Measurements from ENCODE around the gene POLE2. TPM values are rescaled to one million over a fixed set of nuclear protein-coding genes. Genes with fewer than 3 reads are reported as not detected.

POLE2 gene
- total and polyA plus RNA-seq, 10 donors = 1.8 to 7.4 (median 3.7) TPM

GRCh38 chr14:49692811-49693734, 5.1 kb upstream of the POLE2 start, which contains the start of gene KLHDC1:
Gene KLHDC1, plus strand, starts transcription at chr14:49693120. Its CDS starts 75 bp downstream, at chr14:49693195.
- DNase-seq = peak; percentile 97
- intact Hi-C loops (cut with DNase I; ENCODE audit: low total_unique reads) = loop anchor here (10.0 kb wide), 1 partner anchor 72 kb away; the partner anchor contains the start of gene KLHDC2
- 1% methylated on average over 51 to 88 of the region's 88 CpGs for whole genome bisulfite sequencing, 5 donors

GRCh38 chr14:49692193-49692757, 4.3 kb upstream of the POLE2 start:
- peak overlapping the region; percentile 45 to 92 (median 68) for H3K4me3 ChIP-seq
- DNase-seq = no peak
- H3K27me3 ChIP-seq (replicated peaks in 1 of 7) = no peaks in the 10 kb centered on the region
- H3K9me3 ChIP-seq = no peaks in the 10 kb centered on the region
- no peaks in the 10 kb centered on the region for H3K36me3 ChIP-seq
- 60 to 68% (median 64%) methylated on average over 6 of the region's 6 CpGs for WGBS, 5 donors
- TF ChIP-seq POLR2A (IDR thresholded peaks at IDR 0.05) (no peak), POLR2AphosphoS5 (IDR thresholded peaks at IDR 0.05) (no peak), CTCF (IDR thresholded peaks at IDR 0.05 in 8 of 11, conservative IDR thresholded peaks at IDR 0.05 in 3 of 11) (no peak)
- H3K4me1 ChIP-seq = peaks cover 6 to 53% (median 27%) of the 10 kb centered on the region in 6 donors
- intact Hi-C loops (cut with DNase I; ENCODE audit: low total_unique reads) = loop anchor here (10.0 kb wide), 1 partner anchor 73 kb away; the partner anchor contains the start of gene KLHDC2
- H3K27ac ChIP-seq = peak overlapping the region; percentile 90 to 97 (median 94)

More at GRCh38 chr14:49692811-49693734, 5.1 kb upstream of the POLE2 start, which contains the start of gene KLHDC1:
- Histone ChIP-seq H3K4me3 (peak within 1 kb of the TSS; percentile 45 to 92 (median 68)), H3K27me3 (replicated peaks in 1 of 7) (no peaks in the 10 kb centered on the region), H3K4me1 (peaks cover 4 to 48% (median 23%) of the 10 kb centered on the region in 6 donors), H3K36me3 (no peaks in the 10 kb centered on the region), H3K9me3 (no peaks in the 10 kb centered on the region), H3K27ac (peak within 1 kb of the TSS; percentile 90 to 97 (median 94))
- TF ChIP-seq POLR2AphosphoS5 (IDR thresholded peaks at IDR 0.05) = peak; percentile 99 to 100 (median 99)
- TF ChIP-seq POLR2A (IDR thresholded peaks at IDR 0.05) = peak; percentile 27 to 92 (median 64)
- no peak for TF ChIP-seq CTCF (IDR thresholded peaks at IDR 0.05 in 8 of 11, conservative IDR thresholded peaks at IDR 0.05 in 3 of 11)

GRCh38 chr14:49691031-49691430, 3.0 kb upstream of the POLE2 start:
- DNase-seq = no peak
- TF ChIP-seq CTCF (IDR thresholded peaks at IDR 0.05 in 8 of 11, conservative IDR thresholded peaks at IDR 0.05 in 3 of 11) (no peak), POLR2AphosphoS5 (IDR thresholded peaks at IDR 0.05) (no peak), POLR2A (IDR thresholded peaks at IDR 0.05) (no peak)
- Histone ChIP-seq H3K36me3 (no peaks in the 10 kb centered on the region), H3K4me1 (peaks cover 6 to 56% (median 31%) of the 10 kb centered on the region in 6 donors), H3K9me3 (no peaks in the 10 kb centered on the region), H3K4me3 (no peak overlapping the region), H3K27me3 (replicated peaks in 1 of 7) (no peaks in the 10 kb centered on the region), H3K27ac (peak overlapping the region in 3 of 8 donors; percentile 10 to 95 (median 20))
- 68 to 82% (median 75%) methylated on average over 4 of the region's 4 CpGs for WGBS, 5 donors
- intact Hi-C loops (cut with DNase I; ENCODE audit: low total_unique reads) = loop anchor here (10.0 kb wide), 1 partner anchor 74 kb away; the partner anchor contains the start of gene KLHDC2

Measured in spleen (tissue), 11 donors.